Ramos (cell line): ENCODE data around the gene ACADL.

Source experiments
- in situ Hi-C: fragments of 300-500 bp; cut with MboI; formaldehyde crosslinking; loops from one replicate; pipeline ENCODE4 v1.14.3; 2022; ENCODE audit warnings: low sequenced_read_pairs; ENCODE audit not compliant: unreplicated experiment

The ACADL gene

GRCh38 chr2:210171309-210172218 is 53.7 kb downstream of the ACADL start, which contains the start of gene KANSL1L:
Gene KANSL1L (minus strand): TSS chr2:210171409. CDS start chr2:210154582, 16,827 bp downstream.
- in situ Hi-C loops: no loop called here

DNA sequence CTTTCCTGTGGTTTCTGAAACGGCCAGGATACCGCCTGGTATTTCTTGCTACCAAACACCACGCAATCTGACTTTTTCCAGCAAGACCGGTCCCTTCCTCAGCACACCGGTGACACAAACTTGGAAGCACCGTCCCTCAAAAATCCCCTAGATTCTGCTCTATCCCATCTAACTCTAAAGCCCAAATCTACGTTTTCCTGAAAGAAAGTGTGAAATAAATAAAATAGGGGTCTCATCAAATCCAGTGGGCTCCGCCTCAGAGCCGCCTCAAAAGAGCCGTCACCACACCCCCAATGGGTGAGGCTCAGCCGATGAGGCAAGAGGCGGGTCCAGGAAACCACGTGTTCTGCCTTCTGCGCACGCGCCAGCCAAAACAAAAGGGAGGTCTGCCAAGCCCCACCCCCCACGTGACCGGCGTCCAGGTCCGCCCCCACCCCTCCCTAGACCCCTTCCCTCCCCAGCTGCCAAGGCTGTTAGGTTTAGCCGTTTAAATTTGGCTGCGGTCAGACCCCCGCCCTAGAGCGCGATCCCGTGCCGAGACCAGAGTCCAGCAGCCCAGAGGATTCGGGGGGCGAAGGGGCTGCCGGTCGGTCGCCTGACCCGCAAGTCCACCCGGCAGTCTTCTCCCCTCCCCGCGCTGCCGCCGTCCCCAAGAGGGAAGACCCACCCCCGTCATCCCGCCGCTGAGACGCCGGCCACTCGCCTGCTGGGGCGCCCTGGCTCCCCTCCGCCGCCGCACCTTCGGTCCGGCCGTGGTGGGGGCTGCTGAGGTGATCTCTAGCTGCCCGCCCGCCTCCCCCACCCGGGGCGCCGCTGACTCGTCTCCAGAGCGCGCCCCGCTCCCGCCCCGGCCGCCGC is 54.6 kb downstream of the ACADL start:
- in situ Hi-C loops: no loop called here

GRCh38 chr2:210170196-210170445 is 55.1 kb downstream of the ACADL start:
- in situ Hi-C loops: no loop called here

- in situ Hi-C loops: no loop called here
Observed at GRCh38 chr2:210169516-210170195, 55.6 kb downstream of the ACADL start.

GRCh38 chr2:210167227-210167626 is 58.0 kb downstream of the ACADL start:
- in situ Hi-C loops: no loop called here

- in situ Hi-C loops: no loop called here
Observed at GRCh38 chr2:210162466-210163124, 62.7 kb downstream of the ACADL start.

- in situ Hi-C loops: no loop called here
Observed at GRCh38 chr2:210159059-210159458, 66.2 kb downstream of the ACADL start.

DNA sequence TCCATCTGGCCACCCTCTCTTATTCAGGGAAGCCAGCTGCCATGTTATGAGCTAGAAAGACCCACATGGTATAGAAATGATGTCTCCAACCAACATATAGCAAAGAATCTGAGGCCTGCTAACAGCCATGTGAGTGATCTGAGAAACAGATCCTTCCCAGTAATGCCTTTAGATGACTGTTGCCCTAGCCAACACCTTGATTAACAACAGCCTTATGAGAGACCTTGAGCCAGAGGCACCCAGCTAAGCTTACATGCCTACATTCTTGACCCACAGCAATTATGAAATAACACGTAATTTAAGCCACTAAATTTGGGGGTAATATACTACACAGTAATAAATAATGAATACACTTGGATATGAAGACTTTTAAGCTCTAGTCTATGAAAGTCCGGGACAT is 67.0 kb downstream of the ACADL start:
- in situ Hi-C loops: no loop called here

DNA sequence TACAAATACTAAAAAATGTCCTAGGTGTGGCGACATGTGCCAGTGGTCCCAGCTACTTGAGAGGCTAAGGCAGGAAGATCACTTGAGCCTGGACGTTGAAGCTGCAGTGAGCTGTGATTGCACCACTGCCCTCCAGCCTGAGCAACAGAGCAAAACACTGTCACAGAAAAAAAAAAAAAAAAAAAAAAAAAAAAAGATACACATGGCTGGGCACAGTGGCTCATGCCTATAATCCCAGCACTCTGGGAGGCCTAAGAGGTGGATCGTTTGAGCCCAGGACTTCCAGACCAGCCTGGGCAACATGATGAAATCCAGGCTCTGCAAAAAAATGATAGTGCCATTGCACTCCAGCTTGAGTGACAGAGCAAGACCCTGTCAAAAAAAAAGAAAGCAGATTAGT is 67.7 kb downstream of the ACADL start:
- in situ Hi-C loops: no loop called here

DNA sequence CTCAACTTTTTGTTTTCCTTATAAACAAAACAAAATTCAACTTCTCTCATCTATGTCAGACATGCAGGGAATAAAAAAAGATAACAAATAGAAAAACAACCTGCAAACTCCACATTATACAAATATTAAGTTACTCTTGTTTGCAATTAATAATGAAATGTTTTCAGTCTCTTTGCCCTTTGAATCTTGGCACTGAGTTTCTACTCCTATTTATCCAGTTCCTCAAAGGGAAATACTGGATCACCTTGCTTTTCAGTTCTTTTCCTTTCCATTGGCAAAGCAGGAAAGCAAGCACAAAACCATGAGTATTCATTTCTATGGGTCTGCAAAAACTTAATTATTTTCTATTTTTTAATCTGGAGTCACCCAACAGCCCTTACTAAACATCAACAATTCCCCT is 77.6 kb downstream of the ACADL start:
- in situ Hi-C loops: no loop called here
